Loucy (cell line): ENCODE measurements around the gene PPP1R12B.

ENCODE experiments used
- CTCF ChIP-seq: fragments of 200-600 bp; sonication (generic); conservative IDR thresholded peaks from 2 replicates; pipeline ENCODE4 v1.5.1; 2014; ENCODE audit warnings: mild to moderate bottlenecking, antibody characterized with exemption, low read length
- EZH2phosphoT487 ChIP-seq: fragments of 200-600 bp; IDR thresholded peaks from 2 replicates; pipeline ENCODE4 v1.6.1; 2018; ENCODE audit warnings: antibody characterized with exemption, mild to moderate bottlenecking, moderate library complexity, borderline replicate concordance

GRCh38 chr1:202592146-202592545, 243.6 kb downstream of the PPP1R12B start:
- TF ChIP-seq CTCF = no peak
- no peak for TF ChIP-seq EZH2phosphoT487
